Measurements from ENCODE around the gene COMTD1.

- no peak for TF ChIP-seq POLR2A (IDR thresholded peaks at IDR 0.05; ENCODE audit: low read depth, low read length)
- TF ChIP-seq CTCF (IDR thresholded peaks at IDR 0.05; ENCODE audit: extremely low read depth in 1 of 2, insufficient read depth in 1 of 2, low read depth in 1 of 2, low read length in 2 of 2), result peak in 1 of 2 donors; percentile 13
Measured at GRCh38 chr10:75191821-75192568, 43.8 kb downstream of the COMTD1 start.
